MCF 10A (cell line): Measurements from ENCODE around the gene MAN2C1. TPM values are rescaled to one million over a fixed set of nuclear protein-coding genes. Genes with fewer than 3 reads are reported as not detected.
"Not testable (repeated sequence)": the region's sequence is repeated elsewhere in the genome, so short reads cannot be mapped to it uniquely, and the experiment has no call there.

Source experiments
- BruUV-seq: library from RNA; stranded (reverse); fragments of 400-500 nt; replicated peaks from 2 replicates; lab custom pipeline; 2021; lab: Mats Ljungman, UMichigan
- CTCF ChIA-PET: fragments of 300-600 bp; sonication (Branson Sonifier 250); formaldehyde crosslinking; extraction: SDS; loops from one replicate; lab custom pipeline; 2021; ENCODE audit warnings: antibody characterized with exemption, inconsistent platforms; lab: Yijun Ruan, JAX
- POLR2A ChIA-PET: fragments of 300-600, 350-650 bp; sonication (Branson Sonifier 250); formaldehyde crosslinking; extraction: SDS; loops from one replicate; lab custom pipeline; 2020; ENCODE audit warnings: antibody characterized with exemption, inconsistent platforms; lab: Yijun Ruan, JAX
- DNase-seq: peaks from one replicate; pipeline ENCODE4 v3.0.0-alpha.2; 2018; ENCODE audit not compliant: unreplicated experiment
- H3K27ac Mint-ChIP-seq: one replicate; pipeline ENCODE4 v1.8.0; 2022; ENCODE audit warnings: mild to moderate bottlenecking, low read depth, mixed read lengths; ENCODE audit not compliant: unreplicated experiment
- H3K27me3 Mint-ChIP-seq: one replicate; pipeline ENCODE4 v1.8.0; 2022; ENCODE audit warnings: mixed read lengths; ENCODE audit not compliant: insufficient read depth, unreplicated experiment
- H3K36me3 Mint-ChIP-seq: one replicate; pipeline ENCODE4 v1.8.0; 2022; ENCODE audit warnings: mild to moderate bottlenecking, moderate library complexity, mixed read lengths; ENCODE audit not compliant: insufficient read depth, unreplicated experiment
- H3K4me1 Mint-ChIP-seq: one replicate; pipeline ENCODE4 v1.8.0; 2022; ENCODE audit warnings: mixed read lengths; ENCODE audit not compliant: insufficient read depth, unreplicated experiment
- H3K4me3 Mint-ChIP-seq: one replicate; pipeline ENCODE4 v1.8.0; 2022; ENCODE audit warnings: mild to moderate bottlenecking, moderate library complexity, mixed read lengths; ENCODE audit not compliant: unreplicated experiment
- H3K9me3 Mint-ChIP-seq: one replicate; pipeline ENCODE4 v1.8.0; 2022; ENCODE audit warnings: mixed read lengths; ENCODE audit not compliant: unreplicated experiment
- intact Hi-C: fragments of 100-400 bp; cut with micrococcal nuclease; formaldehyde crosslinking; loops from 2 replicates; pipeline ENCODE4 v1.14.1; 2022
- total RNA-seq: library from RNA; stranded (reverse); gene quantifications from 2 replicates; pipeline ENCODE4 v1.2.3, GENCODE V29; 2022
- TF ChIP-seq, protein P1 (sequence below): fragments of 200-600 bp; IDR thresholded peaks from one replicate; pipeline ENCODE4 v1.8.0; 2022; ENCODE audit warnings: antibody characterized with exemption, mild to moderate bottlenecking; ENCODE audit not compliant: unreplicated experiment

Gene MAN2C1
- total RNA-seq, 1 experiment from 2014 or later, result 163 TPM

DNA sequence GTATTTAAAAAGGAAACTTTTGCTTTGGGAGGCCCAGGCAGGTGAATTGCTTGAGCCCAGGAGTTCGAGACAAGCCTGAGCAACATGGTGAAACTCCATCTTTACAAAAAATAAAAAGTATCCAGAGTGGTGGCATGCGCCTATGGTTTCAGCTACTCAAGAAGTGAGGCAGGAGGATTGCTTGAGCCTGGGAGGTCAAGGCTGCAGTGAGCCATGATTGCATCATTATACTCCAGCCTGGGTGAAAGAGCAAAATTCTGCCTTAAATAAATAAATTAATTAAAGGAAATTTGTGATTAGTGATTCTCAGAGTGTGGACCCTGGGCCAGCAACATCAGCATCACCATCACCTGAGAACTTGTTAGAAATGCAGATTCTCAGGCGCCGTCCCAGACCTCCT is 42.5 kb downstream of the MAN2C1 start:
- peaks cover 6% of the 10 kb centered on the region for H3K36me3 Mint-ChIP-seq
- DNase-seq, result no peak
- peaks cover 15% of the 10 kb centered on the region for H3K27me3 Mint-ChIP-seq
- H3K4me3 Mint-ChIP-seq, result no peak overlapping the region
- TF ChIP-seq, protein P1, sequence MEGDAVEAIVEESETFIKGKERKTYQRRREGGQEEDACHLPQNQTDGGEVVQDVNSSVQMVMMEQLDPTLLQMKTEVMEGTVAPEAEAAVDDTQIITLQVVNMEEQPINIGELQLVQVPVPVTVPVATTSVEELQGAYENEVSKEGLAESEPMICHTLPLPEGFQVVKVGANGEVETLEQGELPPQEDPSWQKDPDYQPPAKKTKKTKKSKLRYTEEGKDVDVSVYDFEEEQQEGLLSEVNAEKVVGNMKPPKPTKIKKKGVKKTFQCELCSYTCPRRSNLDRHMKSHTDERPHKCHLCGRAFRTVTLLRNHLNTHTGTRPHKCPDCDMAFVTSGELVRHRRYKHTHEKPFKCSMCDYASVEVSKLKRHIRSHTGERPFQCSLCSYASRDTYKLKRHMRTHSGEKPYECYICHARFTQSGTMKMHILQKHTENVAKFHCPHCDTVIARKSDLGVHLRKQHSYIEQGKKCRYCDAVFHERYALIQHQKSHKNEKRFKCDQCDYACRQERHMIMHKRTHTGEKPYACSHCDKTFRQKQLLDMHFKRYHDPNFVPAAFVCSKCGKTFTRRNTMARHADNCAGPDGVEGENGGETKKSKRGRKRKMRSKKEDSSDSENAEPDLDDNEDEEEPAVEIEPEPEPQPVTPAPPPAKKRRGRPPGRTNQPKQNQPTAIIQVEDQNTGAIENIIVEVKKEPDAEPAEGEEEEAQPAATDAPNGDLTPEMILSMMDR, result no peak
- BruUV-seq, result no TSS peak
- intact Hi-C loops, result no loop called here
- ChIA-PET CTCF (no interaction called here), POLR2A (no interaction called here)
- no peaks in the 10 kb centered on the region for H3K4me1 Mint-ChIP-seq
- peaks cover 8% of the 10 kb centered on the region for H3K9me3 Mint-ChIP-seq
- no peak overlapping the region for H3K27ac Mint-ChIP-seq

DNA sequence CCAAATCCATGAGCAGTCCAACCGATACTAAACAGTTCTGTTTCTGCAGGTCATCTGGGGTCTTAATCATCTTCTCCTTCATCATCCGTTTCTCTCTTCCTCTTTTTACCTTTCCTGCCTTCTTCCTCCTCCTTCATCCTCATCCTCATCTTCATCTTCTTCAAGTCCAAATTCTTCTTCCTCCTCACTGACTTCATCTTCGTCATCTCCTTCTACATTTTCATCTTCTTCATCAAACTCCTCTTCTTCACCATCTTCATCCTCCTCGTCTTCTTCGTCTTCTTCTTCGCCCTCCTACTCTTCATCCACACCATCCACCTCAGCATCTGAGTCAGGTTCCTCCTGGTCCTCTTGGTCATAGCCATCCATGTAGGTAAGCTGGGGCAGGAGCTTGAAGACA is 46.7 kb downstream of the MAN2C1 start:
- ChIA-PET CTCF (no interaction called here), POLR2A (no interaction called here)
- Mint-ChIP-seq H3K27ac (no peak overlapping the region), H3K4me1 (no peaks in the 10 kb centered on the region), H3K27me3 (peaks cover 15% of the 10 kb centered on the region), H3K4me3 (no peak overlapping the region), H3K9me3 (peaks cover 8% of the 10 kb centered on the region), H3K36me3 (peaks cover 6% of the 10 kb centered on the region)
- no peak for DNase-seq
- TF ChIP-seq, protein P1, result no peak
- no TSS peak for BruUV-seq
- intact Hi-C loops, result no loop called here

DNA sequence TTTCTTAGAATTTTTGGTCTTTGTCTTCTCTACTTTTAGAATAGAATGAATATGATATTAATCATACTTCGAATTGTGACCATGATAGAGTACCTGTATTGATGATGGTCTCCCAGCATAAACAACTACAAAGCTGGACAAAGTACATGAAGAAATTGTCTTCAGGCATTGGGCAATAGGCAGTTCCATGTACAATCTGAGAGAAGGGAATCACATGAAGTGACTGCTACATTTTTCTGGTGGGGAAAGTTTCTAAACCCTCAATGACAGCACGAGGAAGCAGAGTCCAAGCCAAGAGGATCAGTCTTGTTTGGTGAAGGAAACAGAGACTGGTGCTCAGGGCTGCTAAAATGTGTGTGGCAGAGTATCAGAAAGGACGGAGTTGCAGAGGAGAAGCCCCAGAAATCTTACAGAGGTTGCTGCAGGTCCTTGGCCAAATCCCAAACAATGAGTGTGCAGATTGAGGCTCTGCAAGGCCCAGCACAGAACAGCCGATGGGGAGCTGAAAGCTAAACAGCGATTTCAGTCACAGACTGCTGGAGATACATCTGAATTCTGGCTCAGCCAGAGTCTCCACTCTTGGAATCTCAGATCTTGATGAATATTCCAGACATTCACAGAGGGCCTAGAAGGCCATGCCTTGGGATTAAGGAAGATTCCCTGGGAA is 49.0 kb downstream of the MAN2C1 start:
- CTCF ChIA-PET, H3K36me3 Mint-ChIP-seq, intact Hi-C loops, DNase-seq, H3K9me3 Mint-ChIP-seq, H3K4me1 Mint-ChIP-seq, BruUV-seq, H3K27ac Mint-ChIP-seq, POLR2A ChIA-PET, H3K4me3 Mint-ChIP-seq: not testable (repeated sequence)
- H3K27me3 Mint-ChIP-seq, result peaks cover 21% of the 10 kb centered on the region

DNA sequence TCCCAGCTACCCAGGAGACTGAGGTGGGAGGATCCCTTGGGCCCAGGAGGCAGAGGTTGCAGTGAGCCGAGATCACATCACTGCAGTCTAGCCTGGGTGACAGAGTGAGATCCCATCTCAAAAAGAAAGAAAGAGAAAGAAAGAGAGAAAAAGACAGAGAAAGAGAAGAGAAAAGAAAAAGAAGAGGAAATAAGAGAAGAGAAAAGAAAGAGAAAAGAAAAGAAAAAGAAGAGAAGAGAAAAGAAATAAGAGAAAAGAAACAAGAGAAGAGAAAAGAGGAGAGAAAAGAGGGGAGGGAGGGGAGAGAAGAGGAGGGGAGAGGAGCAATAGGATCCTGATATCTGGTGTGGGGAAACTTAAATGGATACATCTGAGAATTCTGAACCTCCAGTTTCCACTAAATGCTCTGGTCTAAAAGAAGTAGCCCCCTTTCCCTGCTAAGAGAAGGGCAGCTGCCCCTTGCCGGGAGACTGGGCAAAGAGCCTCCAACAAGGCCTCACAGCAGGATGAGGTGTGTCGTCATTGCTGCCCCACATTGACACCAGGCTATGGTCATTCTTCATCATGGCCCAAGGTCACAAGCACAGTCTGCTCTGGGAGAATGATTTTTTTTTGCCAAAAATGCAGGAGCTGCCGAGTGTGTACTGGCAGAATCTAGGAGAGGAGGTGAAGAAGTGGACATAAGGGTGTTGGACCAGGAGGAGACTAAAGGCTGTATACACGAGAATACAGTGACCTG is 53.7 kb downstream of the MAN2C1 start:
- Mint-ChIP-seq H3K4me1 (peaks cover 3% of the 10 kb centered on the region), H3K27ac (no peak overlapping the region), H3K4me3 (no peak overlapping the region), H3K36me3 (no peaks in the 10 kb centered on the region), H3K27me3 (peaks cover 9% of the 10 kb centered on the region), H3K9me3 (peaks cover 10% of the 10 kb centered on the region)
- TF ChIP-seq, protein P1, result no peak
- POLR2A ChIA-PET, result no interaction called here
- no peak for DNase-seq
- CTCF ChIA-PET, result interaction anchor here (0.7 kb wide), 1 partner anchor 544 kb away, joined by 4 read pairs; no protein-coding TSS in a partner anchor
- intact Hi-C loops, result no loop called here
- BruUV-seq, result no TSS peak
